Lower leg skin (tissue), 4 donors: Measurements from ENCODE around the gene ANGPTL7. TPM values are rescaled to one million over a fixed set of nuclear protein-coding genes. Genes with fewer than 3 reads are reported as not detected.

Experiments used
- DNase-seq, 2 donors: peaks; one replicate each; pipeline ENCODE4 v3.0.0-alpha.2; 2019; ENCODE audit warnings: low spot score in 2 of 2
- H3K4me3 ChIP-seq: fragments of 200-600 bp; sonication (generic); 2 replicates; pipeline ENCODE4 v1.5.1; 2017; ENCODE audit warnings: mild to moderate bottlenecking, low read depth; ENCODE audit not compliant: poor library complexity, severe bottlenecking
- POLR2A ChIP-seq, 2 donors: fragments of 450-650 bp; IDR thresholded peaks; one replicate each; pipeline ENCODE4 v1.6.1; 2016 to 2017; ENCODE audit warnings: antibody characterized with exemption in 2 of 2, mild to moderate bottlenecking in 1 of 2, moderate library complexity in 1 of 2
- WGBS, 2 donors: methylation state at CpG; one replicate each; pipeline ENCODE4 v1.1.5; 2018; 5-methylcytosine and 5-hydroxymethylcytosine counted together
- intact Hi-C: fragments of 100-400 bp; cut with DNase I; formaldehyde crosslinking; loops from one replicate; pipeline ENCODE4 v1.15.0; 2023; ENCODE audit warnings: low total_unique reads
- total RNA-seq, 4 donors: library from RNA; depleted of rRNA; stranded (reverse); fragments of >200 nt; gene quantifications; one replicate each; pipeline ENCODE4 v1.1.0, GENCODE V29; 2016
- TF ChIP-seq, protein P1 (sequence below), 3 donors: fragments of 450-650 bp; IDR thresholded peaks; one replicate each; pipeline ENCODE4 v1.5.1; 2016; ENCODE audit warnings: antibody characterized with exemption in 3 of 3, mild to moderate bottlenecking in 3 of 3, moderate library complexity in 2 of 3

ANGPTL7 gene
- total RNA-seq, 4 donors from 2014 or later = 1.3 to 16.6 (median 2.9) TPM

DNA sequence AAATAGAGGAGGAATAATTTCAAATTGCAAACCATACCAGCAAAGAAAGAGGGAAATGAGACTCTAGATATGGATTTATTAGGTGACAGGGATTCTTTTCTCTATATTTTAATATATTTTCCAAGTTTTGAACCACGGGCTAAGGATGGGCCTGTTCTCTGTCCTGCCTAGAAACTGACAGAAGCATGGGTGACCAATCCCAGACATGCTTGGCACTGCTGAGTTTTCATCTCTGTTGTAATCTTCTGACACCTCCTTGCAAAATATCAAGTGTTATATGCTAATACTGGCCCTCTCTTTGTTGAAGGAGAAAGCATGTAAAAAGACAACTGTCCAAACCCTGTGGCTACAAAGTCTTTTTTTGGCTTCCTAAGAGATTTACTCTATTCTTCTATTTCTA, 774 bp upstream of the ANGPTL7 start:
- TF ChIP-seq POLR2A (IDR thresholded peaks at IDR 0.05) = no peak
- TF ChIP-seq, protein P1, sequence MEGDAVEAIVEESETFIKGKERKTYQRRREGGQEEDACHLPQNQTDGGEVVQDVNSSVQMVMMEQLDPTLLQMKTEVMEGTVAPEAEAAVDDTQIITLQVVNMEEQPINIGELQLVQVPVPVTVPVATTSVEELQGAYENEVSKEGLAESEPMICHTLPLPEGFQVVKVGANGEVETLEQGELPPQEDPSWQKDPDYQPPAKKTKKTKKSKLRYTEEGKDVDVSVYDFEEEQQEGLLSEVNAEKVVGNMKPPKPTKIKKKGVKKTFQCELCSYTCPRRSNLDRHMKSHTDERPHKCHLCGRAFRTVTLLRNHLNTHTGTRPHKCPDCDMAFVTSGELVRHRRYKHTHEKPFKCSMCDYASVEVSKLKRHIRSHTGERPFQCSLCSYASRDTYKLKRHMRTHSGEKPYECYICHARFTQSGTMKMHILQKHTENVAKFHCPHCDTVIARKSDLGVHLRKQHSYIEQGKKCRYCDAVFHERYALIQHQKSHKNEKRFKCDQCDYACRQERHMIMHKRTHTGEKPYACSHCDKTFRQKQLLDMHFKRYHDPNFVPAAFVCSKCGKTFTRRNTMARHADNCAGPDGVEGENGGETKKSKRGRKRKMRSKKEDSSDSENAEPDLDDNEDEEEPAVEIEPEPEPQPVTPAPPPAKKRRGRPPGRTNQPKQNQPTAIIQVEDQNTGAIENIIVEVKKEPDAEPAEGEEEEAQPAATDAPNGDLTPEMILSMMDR (IDR thresholded peaks at IDR 0.05) = no peak
- H3K4me3 ChIP-seq = no peak overlapping the region
- WGBS, 2 donors = 85 to 88% methylated on average over 1 of the region's 1 CpG
- intact Hi-C loops = no loop called here
- DNase-seq = no peak

DNA sequence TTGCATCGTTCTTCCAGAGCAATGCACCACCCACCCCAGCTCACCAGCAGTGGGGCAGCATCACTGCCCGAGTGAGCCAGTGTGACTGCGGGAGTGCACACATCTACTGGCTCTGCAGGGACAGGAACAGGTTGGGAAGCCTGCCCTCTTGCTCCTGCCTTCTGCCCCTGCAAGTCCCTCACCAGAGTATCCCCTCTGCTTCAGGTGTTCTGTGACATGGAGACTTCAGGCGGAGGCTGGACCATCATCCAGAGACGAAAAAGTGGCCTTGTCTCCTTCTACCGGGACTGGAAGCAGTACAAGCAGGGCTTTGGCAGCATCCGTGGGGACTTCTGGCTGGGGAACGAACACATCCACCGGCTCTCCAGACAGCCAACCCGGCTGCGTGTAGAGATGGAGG, 4.2 kb downstream of the ANGPTL7 start:
- no peak overlapping the region for H3K4me3 ChIP-seq
- DNase-seq = no peak
- WGBS, 2 donors = 93 to 94% methylated on average over 11 of the region's 11 CpGs
- no peak for TF ChIP-seq POLR2A (IDR thresholded peaks at IDR 0.05)
- TF ChIP-seq, protein P1 (IDR thresholded peaks at IDR 0.05) = no peak
- intact Hi-C loops = no loop called here

DNA sequence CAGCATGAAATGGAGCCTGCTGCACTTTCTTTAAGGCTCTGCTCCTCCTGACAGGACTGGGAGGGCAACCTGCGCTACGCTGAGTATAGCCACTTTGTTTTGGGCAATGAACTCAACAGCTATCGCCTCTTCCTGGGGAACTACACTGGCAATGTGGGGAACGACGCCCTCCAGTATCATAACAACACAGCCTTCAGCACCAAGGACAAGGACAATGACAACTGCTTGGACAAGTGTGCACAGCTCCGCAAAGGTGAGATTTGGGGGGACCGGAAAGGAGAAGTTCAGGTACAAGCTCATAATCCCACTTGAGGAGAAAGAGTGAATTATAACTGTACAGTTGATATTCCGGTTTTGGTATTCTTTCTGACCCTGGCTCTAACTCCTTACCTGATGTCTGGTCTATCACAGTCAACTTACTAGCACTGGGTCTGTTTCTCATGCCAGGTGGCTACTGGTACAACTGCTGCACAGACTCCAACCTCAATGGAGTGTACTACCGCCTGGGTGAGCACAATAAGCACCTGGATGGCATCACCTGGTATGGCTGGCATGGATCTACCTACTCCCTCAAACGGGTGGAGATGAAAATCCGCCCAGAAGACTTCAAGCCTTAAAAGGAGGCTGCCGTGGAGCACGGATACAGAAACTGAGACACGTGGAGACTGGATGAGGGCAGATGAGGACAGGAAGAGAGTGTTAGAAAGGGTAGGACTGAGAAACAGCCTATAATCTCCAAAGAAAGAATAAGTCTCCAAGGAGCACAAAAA, 5.4 kb downstream of the ANGPTL7 start:
- no peak overlapping the region for H3K4me3 ChIP-seq
- intact Hi-C loops = no loop called here
- 91 to 93% methylated on average over 14 of the region's 14 CpGs for WGBS, 2 donors
- no peak for TF ChIP-seq POLR2A (IDR thresholded peaks at IDR 0.05)
- TF ChIP-seq, protein P1 (IDR thresholded peaks at IDR 0.05) = no peak
- no peak for DNase-seq

DNA sequence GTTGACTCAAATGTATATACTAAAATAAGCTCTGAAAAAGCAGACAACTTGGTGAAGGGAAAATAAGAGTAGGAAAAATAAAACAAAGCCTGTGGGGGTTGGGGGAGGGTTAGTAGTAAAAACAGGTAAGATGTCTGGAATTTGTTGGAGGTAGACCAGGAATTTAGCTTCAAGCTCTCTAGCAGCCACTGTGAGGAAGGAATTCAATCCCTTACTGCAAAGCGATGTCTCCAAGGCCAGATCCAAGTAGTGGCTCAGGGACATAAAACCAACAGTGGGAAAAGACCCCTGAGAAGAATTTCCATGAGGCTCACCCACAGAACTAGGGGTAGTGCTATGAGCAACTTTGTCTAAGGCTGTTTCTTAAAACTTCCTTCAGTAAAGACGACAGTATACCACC, 7.8 kb downstream of the ANGPTL7 start:
- TF ChIP-seq POLR2A (IDR thresholded peaks at IDR 0.05) = no peak
- TF ChIP-seq, protein P1 (IDR thresholded peaks at IDR 0.05) = no peak
- intact Hi-C loops = no loop called here
- WGBS, 2 donors = 87 to 97% methylated on average over 2 of the region's 2 CpGs
- DNase-seq = no peak
- H3K4me3 ChIP-seq = no peak overlapping the region

DNA sequence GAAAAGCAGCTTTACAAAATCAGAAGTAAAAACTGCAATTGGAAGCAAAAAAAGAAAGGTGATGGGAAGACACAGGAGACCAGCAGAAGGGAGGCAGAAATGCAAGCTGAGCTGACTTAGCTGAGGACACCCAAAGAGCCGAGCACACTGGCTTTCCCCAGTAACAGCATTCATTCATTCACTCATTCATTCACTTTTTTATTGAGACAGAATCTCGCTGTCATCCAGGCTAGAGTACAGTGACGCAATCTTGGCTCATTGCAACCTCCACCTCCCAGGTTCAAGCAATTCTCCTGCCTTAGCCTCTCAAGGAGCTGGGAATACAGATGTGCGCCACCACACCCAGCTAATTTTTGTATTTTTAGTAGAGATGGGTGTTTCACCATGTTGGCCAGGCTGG, 8.2 kb downstream of the ANGPTL7 start:
- intact Hi-C loops = no loop called here
- 93 to 94% methylated on average over 4 of the region's 4 CpGs for WGBS, 2 donors
- TF ChIP-seq, protein P1 (IDR thresholded peaks at IDR 0.05) = no peak
- TF ChIP-seq POLR2A (IDR thresholded peaks at IDR 0.05) = no peak
- no peak for DNase-seq
- no peak overlapping the region for H3K4me3 ChIP-seq

DNA sequence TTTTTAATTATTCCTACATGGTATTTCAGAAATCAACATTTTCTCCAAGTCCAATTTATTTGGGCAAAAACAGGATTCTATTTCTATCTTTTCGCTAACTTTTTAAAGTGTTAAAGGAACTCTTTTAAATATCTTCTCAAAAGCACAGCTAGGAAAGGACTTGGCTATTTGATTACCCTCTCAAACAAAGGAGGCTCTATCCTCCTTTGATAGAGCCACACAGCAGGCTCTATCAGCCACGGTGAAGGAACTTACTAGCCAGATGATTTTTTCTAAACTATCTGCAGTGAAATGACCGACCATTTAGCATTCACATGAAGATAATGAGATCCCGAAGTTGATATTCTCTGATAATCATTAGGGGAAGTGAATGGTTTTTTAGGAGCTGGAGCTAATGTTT, 9.1 kb downstream of the ANGPTL7 start:
- TF ChIP-seq POLR2A (IDR thresholded peaks at IDR 0.05) = no peak
- TF ChIP-seq, protein P1 (IDR thresholded peaks at IDR 0.05) = no peak
- no peak overlapping the region for H3K4me3 ChIP-seq
- no peak for DNase-seq
- intact Hi-C loops = no loop called here
- 87 to 88% methylated on average over 4 of the region's 4 CpGs for WGBS, 2 donors
